Thymus (tissue), 11 donors: Measurements from ENCODE around the gene CCM2. TPM values are rescaled to one million over a fixed set of nuclear protein-coding genes. Genes with fewer than 3 reads are reported as not detected.

ENCODE experiments used
- DNase-seq, 9 donors: peaks; one replicate each; pipeline ENCODE4 v3.0.0-alpha.2; 2013; ENCODE audit warnings: low spot score in 9 of 9, low read depth in 6 of 9, missing footprints in 1 of 9
- H3K27ac ChIP-seq, 2 donors: one replicate each; pipeline ENCODE4 v1.5.1; 2013; ENCODE audit warnings: control low read depth in 1 of 2, low read depth in 1 of 2, low read length in 1 of 2, mild to moderate bottlenecking in 1 of 2, moderate library complexity in 1 of 2
- H3K27me3 ChIP-seq, 2 donors: one replicate each; pipeline ENCODE4 v1.5.1; 2013; ENCODE audit warnings: low read length in 1 of 2; ENCODE audit not compliant: control insufficient read depth in 2 of 2, insufficient read depth in 1 of 2
- H3K36me3 ChIP-seq, 2 donors: one replicate each; pipeline ENCODE4 v1.5.1; 2013; ENCODE audit warnings: low read length in 1 of 2, mild to moderate bottlenecking in 1 of 2, moderate library complexity in 1 of 2; ENCODE audit not compliant: control insufficient read depth in 2 of 2, insufficient read depth in 2 of 2
- H3K4me1 ChIP-seq, 2 donors: one replicate each; pipeline ENCODE4 v1.5.1; 2013; ENCODE audit warnings: low read length in 2 of 2; ENCODE audit not compliant: control insufficient read depth in 2 of 2, insufficient read depth in 2 of 2
- H3K4me3 ChIP-seq, 2 donors: one replicate each; pipeline ENCODE4 v1.5.1; 2013; ENCODE audit warnings: low read length in 2 of 2, control low read depth in 1 of 2, mild to moderate bottlenecking in 1 of 2
- H3K9me3 ChIP-seq, 2 donors: one replicate each; pipeline ENCODE4 v1.5.1; 2013; ENCODE audit warnings: low read length in 1 of 2, mild to moderate bottlenecking in 1 of 2; ENCODE audit not compliant: control insufficient read depth in 2 of 2, insufficient read depth in 1 of 2
- WGBS: extraction: QIAGEN DNeasy Blood & Tissue Kit; methylation state at CpG from one replicate; pipeline ENCODE4 v1.1.7; 2013; 5-methylcytosine and 5-hydroxymethylcytosine counted together
- polyA plus RNA-seq: library from polyadenylated mRNA; stranded (reverse); fragments of 200-250 nt; gene quantifications from one replicate; pipeline ENCODE4 v1.2.3, GENCODE V29; 2013
- total RNA-seq: library from RNA; stranded (reverse); fragments of 120-200 nt; gene quantifications from one replicate; pipeline ENCODE4 v1.2.4, GENCODE V29; 2013
- donor health status: healthy.

CCM2 gene
- total and polyA plus RNA-seq, 2 donors: 69.3 to 114 TPM

- Histone ChIP-seq H3K4me3 (no peak overlapping the region), H3K9me3 (no peaks in the 10 kb centered on the region), H3K4me1 (no peaks in the 10 kb centered on the region), H3K27me3 (peaks cover 0 to 3% of the 10 kb centered on the region in 2 donors), H3K36me3 (peaks cover 85 to 92% of the 10 kb centered on the region in 2 donors), H3K27ac (no peak overlapping the region)
- DNase-seq: no peak
- WGBS: 96% methylated on average over 9 of the region's 9 CpGs
Measured at GRCh38 chr7:44966731-44967538, 33.1 kb upstream of the CCM2 start.

DNA sequence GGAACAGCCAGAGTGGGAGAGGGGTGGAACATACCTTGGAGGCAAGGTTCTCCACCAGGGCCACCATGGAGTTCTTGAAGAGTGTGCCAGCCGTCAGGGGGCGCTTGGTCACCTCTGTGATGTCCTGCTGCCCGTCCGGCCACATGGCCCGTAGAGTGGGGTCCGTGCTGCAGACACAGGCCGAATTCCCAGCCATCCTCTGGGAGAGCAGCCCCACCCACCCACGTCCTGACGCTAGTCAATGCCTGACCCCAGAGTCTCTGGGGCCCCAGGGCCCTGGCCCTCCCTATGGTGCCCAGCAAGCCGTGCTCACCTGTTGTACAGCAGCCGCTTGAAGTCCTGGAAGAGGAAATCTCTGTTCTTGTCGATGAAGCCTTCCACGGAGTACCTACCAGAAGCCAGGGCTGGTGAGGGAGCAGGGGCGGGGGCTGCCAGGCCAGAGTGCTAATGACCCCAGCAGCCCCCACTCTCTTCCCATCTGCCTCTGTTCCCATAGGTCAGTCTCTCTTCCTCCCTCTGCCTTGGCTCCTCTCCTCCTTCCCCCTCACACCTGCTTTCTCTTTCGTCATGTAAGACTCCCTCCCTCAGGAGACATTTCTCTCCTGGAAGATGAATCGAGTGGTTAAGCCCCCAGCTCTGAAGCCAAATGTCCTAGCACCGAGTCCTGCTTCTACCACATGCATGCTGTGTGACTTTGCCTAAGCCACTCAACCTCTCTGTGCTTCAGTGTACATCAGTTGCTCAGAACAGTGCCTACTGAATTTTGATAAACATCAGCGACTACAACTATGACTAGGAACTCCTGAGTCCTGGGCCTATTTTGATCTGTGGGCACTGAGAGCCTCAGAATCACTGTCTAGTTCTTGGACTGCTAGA, 32.2 kb upstream of the CCM2 start:
- WGBS: 96% methylated on average over 18 of the region's 18 CpGs
- no peaks in the 10 kb centered on the region for H3K27me3 ChIP-seq
- peaks cover 0 to 2% of the 10 kb centered on the region in 2 donors for H3K4me1 ChIP-seq
- no peaks in the 10 kb centered on the region for H3K9me3 ChIP-seq
- H3K27ac ChIP-seq: no peak overlapping the region
- DNase-seq: no peak
- peaks cover 89 to 91% of the 10 kb centered on the region in 2 donors for H3K36me3 ChIP-seq
- H3K4me3 ChIP-seq: no peak overlapping the region

DNA sequence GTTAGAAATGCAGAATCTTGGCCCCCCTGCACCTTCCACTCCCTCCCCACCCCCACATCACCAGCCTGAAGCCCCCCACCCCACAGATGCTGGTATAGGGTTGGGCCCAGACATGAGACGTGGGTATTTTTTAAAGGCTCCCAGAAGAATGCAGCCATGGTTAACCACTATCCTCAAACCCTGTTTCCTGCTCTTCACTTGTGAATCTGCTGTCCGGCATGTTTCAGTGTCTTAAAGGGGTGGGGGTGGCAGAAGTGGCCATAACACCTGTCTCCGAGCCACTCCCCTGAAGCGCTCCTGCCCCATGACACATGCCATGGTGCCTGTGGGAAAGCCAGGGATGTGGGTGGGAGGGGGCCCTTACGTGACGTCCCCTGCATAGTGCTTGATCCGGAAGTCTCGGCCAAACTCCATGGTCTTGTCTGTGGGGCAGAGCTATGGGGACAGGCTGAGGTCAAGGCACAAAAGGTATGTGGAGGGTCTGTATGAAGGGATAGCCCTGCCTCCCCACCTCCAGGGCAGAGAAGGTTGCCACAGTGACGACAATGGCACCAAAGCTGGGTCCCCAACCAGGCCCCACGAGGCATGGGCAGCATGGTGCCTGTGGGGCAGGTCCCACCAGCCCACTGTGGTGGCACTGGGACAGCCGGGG, 30.8 kb upstream of the CCM2 start:
- no peak for DNase-seq
- H3K4me3 ChIP-seq: no peak overlapping the region
- peaks cover 0 to 4% of the 10 kb centered on the region in 2 donors for H3K4me1 ChIP-seq
- peaks cover 92 to 93% of the 10 kb centered on the region in 2 donors for H3K36me3 ChIP-seq
- H3K9me3 ChIP-seq: no peaks in the 10 kb centered on the region
- no peaks in the 10 kb centered on the region for H3K27me3 ChIP-seq
- H3K27ac ChIP-seq: no peak overlapping the region
- WGBS: 97% methylated on average over 11 of the region's 11 CpGs

GRCh38 chr7:44969701-44970522, 30.1 kb upstream of the CCM2 start:
- H3K9me3 ChIP-seq: no peaks in the 10 kb centered on the region
- H3K27me3 ChIP-seq: no peaks in the 10 kb centered on the region
- H3K36me3 ChIP-seq: peaks cover 92 to 93% of the 10 kb centered on the region in 2 donors
- no peak for DNase-seq
- peaks cover 0 to 8% of the 10 kb centered on the region in 2 donors for H3K4me1 ChIP-seq
- 90% methylated on average over 21 of the region's 21 CpGs for WGBS
- no peak overlapping the region for H3K4me3 ChIP-seq
- no peak overlapping the region for H3K27ac ChIP-seq

DNA sequence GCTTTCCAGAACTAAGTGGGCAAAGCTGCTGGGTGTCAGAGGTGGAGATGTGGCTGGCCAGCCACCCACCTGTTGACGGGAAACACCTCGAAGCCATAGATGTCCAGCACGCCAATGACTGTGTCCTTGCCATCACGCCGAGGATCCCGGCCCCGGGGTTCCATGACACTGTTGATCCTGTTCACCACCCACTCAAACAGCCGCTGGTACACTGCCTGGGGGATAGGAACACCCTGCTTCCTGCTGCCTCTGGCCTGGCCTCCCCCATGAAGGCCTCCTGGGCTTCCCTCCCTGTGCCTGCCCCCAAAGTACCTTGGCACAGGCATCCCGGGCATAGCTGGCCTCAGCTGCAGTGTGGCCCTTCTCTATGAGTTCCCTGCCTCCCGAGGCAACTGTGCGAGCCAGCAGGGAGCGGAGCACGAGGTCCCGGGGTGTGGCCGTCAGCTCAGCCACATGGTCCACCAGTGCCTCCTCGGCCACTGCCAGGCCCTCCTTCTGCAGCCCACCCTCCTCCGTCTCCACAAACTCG, 29.4 kb upstream of the CCM2 start:
- WGBS: 96% methylated on average over 18 of the region's 18 CpGs
- DNase-seq: no peak
- Histone ChIP-seq H3K36me3 (peaks cover 92 to 93% of the 10 kb centered on the region in 2 donors), H3K4me3 (no peak overlapping the region), H3K27me3 (no peaks in the 10 kb centered on the region), H3K27ac (no peak overlapping the region), H3K4me1 (peaks cover 0 to 8% of the 10 kb centered on the region in 2 donors), H3K9me3 (no peaks in the 10 kb centered on the region)

DNA sequence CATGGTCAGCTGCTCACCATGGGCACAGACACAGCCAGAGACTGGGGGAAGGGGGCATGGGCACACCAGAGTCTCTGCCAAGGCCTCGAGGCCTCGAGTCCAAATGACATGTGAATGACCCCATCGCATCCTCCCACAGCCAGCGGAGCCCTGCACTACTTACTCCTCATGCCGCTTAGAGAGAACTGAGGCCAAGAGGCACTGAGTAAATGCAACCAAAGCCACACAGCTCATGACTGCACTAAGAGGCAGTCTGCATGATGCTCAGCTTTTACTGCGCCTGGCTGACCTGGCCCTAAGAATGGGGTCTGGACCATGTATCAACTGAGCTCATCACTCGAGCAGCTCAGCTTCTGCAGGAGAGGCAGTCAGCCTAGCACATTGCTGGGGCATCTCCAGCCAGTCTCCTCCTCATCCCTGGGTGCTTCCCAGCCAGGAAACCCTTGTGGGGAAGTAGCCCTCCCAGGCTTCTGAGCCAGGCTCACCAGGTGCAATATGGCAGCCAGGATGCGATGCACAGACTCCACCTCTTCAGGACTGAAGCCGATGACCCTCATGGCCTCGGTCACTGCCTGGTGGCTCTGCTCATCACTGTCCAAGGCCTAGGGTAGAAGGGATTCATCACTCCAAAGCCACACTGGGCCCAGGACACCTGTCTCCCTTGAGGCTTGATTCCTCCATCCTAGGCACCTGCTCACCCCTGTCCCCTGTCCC, 28.7 kb upstream of the CCM2 start:
- H3K27me3 ChIP-seq: no peaks in the 10 kb centered on the region
- H3K27ac ChIP-seq: no peak overlapping the region
- H3K36me3 ChIP-seq: peaks cover 92 to 93% of the 10 kb centered on the region in 2 donors
- DNase-seq: no peak
- H3K4me3 ChIP-seq: no peak overlapping the region
- WGBS: 97% methylated on average over 10 of the region's 10 CpGs
- peaks cover 0 to 12% of the 10 kb centered on the region in 2 donors for H3K4me1 ChIP-seq
- no peaks in the 10 kb centered on the region for H3K9me3 ChIP-seq

DNA sequence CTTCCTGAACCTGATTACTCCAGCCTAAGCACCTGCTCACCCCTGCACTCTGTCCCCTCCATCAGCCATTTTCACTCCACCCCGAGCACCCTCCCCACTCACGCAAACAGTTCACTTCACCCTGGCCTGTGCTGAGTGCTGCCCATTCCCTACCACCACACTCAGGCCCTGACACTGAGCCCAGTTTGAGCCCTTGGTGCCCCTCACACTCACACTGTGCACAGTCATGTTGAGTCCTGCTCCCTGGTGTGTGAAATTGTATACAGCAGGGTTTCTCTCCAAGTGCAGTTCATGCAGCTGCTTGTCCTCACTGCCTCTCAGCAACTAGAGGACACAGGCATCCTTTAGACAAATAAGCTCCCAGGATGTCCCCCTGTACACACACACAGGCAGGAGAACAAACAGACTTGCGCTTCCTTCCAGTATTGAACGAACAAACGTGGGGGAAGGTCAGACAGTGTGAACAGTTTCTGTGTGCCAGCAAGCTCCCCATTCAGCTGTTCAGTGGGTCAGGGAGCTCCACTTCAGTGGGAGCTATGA, 28.0 kb upstream of the CCM2 start:
- H3K9me3 ChIP-seq: no peaks in the 10 kb centered on the region
- no peak overlapping the region for H3K4me3 ChIP-seq
- H3K27ac ChIP-seq: no peak overlapping the region
- H3K36me3 ChIP-seq: peaks cover 93% of the 10 kb centered on the region in 2 donors
- peaks cover 4 to 18% of the 10 kb centered on the region in 2 donors for H3K4me1 ChIP-seq
- DNase-seq: no peak
- 93% methylated on average over 5 of the region's 5 CpGs for WGBS
- no peaks in the 10 kb centered on the region for H3K27me3 ChIP-seq
